ENCODE measurements around the gene APMAP.

GRCh38 chr20:24983896-24984295, 8.7 kb downstream of the APMAP start:
- TF ChIP-seq NFXL1 (IDR thresholded peaks at IDR 0.05; ENCODE audit: borderline replicate concordance): no peak
- TF ChIP-seq JUND (IDR thresholded peaks at IDR 0.05; ENCODE audit: low read depth, low read length): no peak
- TF ChIP-seq MYC (IDR thresholded peaks at IDR 0.05; ENCODE audit: insufficient read depth, insufficient read length, insufficient replicate concordance, low read length, severe bottlenecking): no peak
- no peak for TF ChIP-seq SREBF2 (IDR thresholded peaks at IDR 0.05; ENCODE audit: low read length)
- TF ChIP-seq SREBF1 (IDR thresholded peaks at IDR 0.05; ENCODE audit: low read length): no peak
- no peak for TF ChIP-seq CTCF (IDR thresholded peaks at IDR 0.05 in 2 of 3, conservative IDR thresholded peaks at IDR 0.05 in 1 of 3; ENCODE audit: control insufficient read depth in 2 of 3, extremely low read depth in 1 of 3, insufficient read depth in 1 of 3, low read depth in 3 of 3, low read length in 3 of 3)
- TF ChIP-seq EP300 (IDR thresholded peaks at IDR 0.05; ENCODE audit: borderline replicate concordance in 1 of 2, control insufficient read depth in 1 of 2, low read depth in 2 of 2, low read length in 2 of 2): no peak
- no peak for TF ChIP-seq BMI1 (IDR thresholded peaks at IDR 0.05; ENCODE audit: borderline replicate concordance)
